GM10266 (cell line): ENCODE data around the gene SSBP4.
A peak's percentile ranks its signal among the peaks of the same experiment; 100 is the strongest.

Experiments used
- DNase-seq: peaks from one replicate; pipeline ENCODE4 v3.0.0; 2012; ENCODE audit errors: extremely low spot score
- TF ChIP-seq, protein P1 (sequence below): IDR thresholded peaks from 2 replicates; pipeline ENCODE4 v1.5.1; 2012; ENCODE audit warnings: mild to moderate bottlenecking, low read depth; ENCODE audit not compliant: control insufficient read depth, insufficient read depth; ENCODE audit errors: missing control alignments

Gene SSBP4

GRCh38 chr19:18464646-18465045 lies 45.4 kb downstream of the SSBP4 start:
- no peak for DNase-seq
- TF ChIP-seq, protein P1, sequence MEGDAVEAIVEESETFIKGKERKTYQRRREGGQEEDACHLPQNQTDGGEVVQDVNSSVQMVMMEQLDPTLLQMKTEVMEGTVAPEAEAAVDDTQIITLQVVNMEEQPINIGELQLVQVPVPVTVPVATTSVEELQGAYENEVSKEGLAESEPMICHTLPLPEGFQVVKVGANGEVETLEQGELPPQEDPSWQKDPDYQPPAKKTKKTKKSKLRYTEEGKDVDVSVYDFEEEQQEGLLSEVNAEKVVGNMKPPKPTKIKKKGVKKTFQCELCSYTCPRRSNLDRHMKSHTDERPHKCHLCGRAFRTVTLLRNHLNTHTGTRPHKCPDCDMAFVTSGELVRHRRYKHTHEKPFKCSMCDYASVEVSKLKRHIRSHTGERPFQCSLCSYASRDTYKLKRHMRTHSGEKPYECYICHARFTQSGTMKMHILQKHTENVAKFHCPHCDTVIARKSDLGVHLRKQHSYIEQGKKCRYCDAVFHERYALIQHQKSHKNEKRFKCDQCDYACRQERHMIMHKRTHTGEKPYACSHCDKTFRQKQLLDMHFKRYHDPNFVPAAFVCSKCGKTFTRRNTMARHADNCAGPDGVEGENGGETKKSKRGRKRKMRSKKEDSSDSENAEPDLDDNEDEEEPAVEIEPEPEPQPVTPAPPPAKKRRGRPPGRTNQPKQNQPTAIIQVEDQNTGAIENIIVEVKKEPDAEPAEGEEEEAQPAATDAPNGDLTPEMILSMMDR: no peak

DNA sequence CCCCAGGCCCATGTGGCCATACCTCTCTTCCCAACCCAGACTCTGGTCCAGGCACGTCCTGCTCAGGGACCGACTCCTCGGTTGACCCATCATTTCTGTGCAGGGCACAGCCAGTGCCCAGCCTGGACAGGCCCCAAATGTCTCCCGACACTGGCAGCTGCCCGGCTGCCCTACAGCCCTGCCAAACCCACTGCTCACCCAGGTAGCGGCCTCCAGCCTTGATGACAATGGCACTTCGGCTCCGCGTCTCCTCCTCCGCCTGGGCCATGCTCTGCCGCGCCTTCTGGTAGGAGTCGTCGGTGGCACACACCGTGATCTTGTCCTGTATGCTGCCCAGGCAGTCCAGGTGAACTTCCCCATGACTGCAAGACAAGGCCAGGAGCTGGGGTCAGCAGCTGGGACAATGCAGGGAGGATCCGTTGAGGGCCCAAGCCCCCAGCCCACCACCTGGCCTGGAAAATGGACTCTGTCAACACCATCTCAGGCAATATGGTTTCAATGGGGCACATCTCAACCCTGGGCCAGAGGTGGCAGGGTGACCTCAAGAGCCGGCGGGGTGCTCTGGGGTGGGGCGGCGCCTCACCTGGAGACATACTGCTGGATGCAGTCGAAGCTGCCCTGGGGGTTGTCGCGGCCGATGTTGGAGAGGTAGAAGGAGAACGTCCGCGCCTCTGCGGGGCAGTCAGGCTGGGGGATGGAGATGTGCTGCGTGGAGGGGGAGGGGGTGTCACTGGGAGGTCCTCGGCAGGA lies 46.2 kb downstream of the SSBP4 start:
- DNase-seq: no peak
- TF ChIP-seq, protein P1: no peak

DNA sequence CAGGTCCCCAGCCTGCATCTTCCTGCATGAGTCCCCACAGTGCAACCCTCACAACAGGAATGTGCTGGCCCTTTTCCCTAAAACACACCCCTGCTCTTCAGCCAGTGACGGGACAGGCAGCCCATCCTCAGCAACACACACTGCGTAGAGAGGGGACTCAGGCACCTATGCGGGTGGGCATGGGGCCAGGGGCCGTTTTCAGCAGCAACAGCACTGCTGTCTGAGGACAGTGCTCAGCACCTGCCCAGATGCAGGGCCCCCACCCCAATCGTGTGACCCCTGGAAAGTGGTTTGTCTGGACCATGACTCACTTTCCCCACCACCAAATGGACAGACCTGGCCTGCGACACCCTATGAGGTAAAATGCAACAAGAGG lies 46.8 kb downstream of the SSBP4 start:
- no peak for DNase-seq
- TF ChIP-seq, protein P1: no peak

DNA sequence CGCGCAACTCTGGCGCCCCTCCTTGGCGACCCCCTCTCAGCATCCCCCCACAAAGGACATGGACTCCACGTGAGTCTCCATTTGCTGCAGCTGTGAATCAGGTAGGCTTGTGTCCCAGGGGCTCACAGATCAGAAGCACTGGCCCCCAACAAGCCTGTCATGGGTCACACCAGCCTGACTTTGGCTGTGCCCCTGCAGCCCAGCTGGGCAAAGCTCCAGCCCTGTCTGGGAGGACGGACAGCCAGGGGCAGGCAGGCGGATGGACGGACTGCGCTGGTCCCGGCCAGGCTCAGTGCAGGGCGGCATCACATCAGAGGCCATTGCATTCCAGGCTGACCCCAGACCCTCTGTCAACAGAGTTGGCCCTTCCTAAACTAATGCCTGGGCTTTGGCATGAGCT lies 47.2 kb downstream of the SSBP4 start:
- DNase-seq: no peak
- TF ChIP-seq, protein P1: no peak

DNA sequence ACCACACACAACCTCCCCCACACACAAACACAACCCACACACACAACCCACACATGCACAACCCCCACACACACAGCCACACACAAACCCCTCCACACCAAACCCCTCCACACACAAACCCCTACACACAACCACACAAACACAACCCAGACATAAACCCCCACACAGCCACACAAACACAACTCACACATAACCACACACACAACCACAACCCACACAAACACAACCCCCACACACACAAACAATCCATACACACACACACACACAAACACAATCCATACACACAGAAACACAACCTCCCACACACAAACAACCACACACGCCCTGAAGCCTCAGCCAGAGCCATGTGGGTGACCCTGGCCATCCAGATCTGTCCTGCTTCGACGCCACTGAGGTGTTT lies 48.8 kb downstream of the SSBP4 start:
- no peak for DNase-seq
- TF ChIP-seq, protein P1: no peak

- no peak for DNase-seq
- TF ChIP-seq, protein P1: no peak
Measured at GRCh38 chr19:18468517-18468916, 49.3 kb downstream of the SSBP4 start.

DNA sequence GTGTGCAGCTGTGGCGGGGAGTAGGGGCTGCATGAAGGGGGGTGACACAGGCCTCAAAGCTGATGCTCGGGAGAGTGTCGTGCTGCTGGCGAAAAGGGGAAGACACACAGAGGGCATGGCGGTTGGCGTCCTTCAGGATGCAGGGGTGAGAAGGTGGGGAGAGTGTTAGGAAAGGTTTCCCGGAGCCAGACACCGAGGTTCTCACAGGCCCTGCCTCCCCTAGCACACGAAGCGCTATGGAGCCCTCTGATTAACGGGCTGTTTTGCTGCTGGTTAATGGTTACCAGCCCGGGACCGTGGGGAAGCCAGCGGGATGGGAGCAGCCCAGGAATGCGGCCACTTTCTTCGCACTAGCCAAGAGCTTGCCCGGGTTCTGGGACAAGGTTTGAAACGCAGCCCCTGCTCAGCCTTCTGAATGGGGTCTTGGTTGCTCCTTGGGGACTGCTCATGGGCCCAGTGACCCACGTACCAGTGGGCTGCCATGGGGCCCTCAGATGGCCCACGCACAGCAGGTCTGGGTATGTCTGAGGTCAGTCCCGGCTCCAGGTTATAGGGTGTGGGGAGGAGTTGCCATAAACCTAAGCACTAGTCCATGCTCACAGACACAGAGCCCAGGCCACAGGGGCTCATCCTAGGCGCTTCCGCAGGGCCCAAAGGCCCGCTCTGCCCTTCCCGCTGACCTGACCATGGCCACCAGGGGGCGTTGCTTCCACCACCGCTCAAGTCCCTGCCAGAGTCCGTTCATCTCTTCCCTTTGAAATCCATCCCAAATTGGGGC lies 50.1 kb downstream of the SSBP4 start:
- TF ChIP-seq, protein P1: peak; percentile 64
- DNase-seq: peak; percentile 64
